Calu3 (cell line): ENCODE measurements around the gene LARP1B. TPM values are rescaled to one million over a fixed set of nuclear protein-coding genes. Genes with fewer than 3 reads are reported as not detected.

Experiments used
- BruUV-seq: library from RNA; stranded (reverse); fragments of 400-500 nt; replicated peaks from 2 replicates; lab custom pipeline; 2021; lab: Mats Ljungman, UMichigan
- CTCF ChIA-PET: fragments of 300-600 bp; sonication (Branson Sonifier 250); formaldehyde crosslinking; loops from one replicate; lab custom pipeline; 2022; ENCODE audit warnings: antibody characterized with exemption; lab: Charles Lee
- DNase-seq: peaks from one replicate; pipeline ENCODE4 v3.0.0; 2022
- H3K27ac Mint-ChIP-seq: one replicate; pipeline ENCODE4 v1.8.0; 2022; ENCODE audit warnings: mixed read lengths; ENCODE audit not compliant: unreplicated experiment
- H3K27me3 Mint-ChIP-seq: one replicate; pipeline ENCODE4 v1.8.0; 2022; ENCODE audit warnings: mixed read lengths; ENCODE audit not compliant: unreplicated experiment
- H3K36me3 Mint-ChIP-seq: one replicate; pipeline ENCODE4 v1.8.0; 2022; ENCODE audit warnings: mild to moderate bottlenecking, moderate library complexity, mixed read lengths; ENCODE audit not compliant: insufficient read depth, unreplicated experiment
- H3K4me1 Mint-ChIP-seq: one replicate; pipeline ENCODE4 v1.8.0; 2022; ENCODE audit warnings: mild to moderate bottlenecking, low read depth, mixed read lengths; ENCODE audit not compliant: unreplicated experiment
- H3K4me3 Mint-ChIP-seq: one replicate; pipeline ENCODE4 v1.8.0; 2022; ENCODE audit warnings: mild to moderate bottlenecking, low read depth, moderate library complexity, mixed read lengths; ENCODE audit not compliant: unreplicated experiment
- H3K9me3 Mint-ChIP-seq: one replicate; pipeline ENCODE4 v1.8.0; 2022; ENCODE audit warnings: low read depth, mixed read lengths; ENCODE audit not compliant: unreplicated experiment
- CTCF ChIP-seq: fragments of 200-600 bp; IDR thresholded peaks from one replicate; pipeline ENCODE4 v1.8.0; 2022; ENCODE audit warnings: antibody characterized with exemption; ENCODE audit not compliant: unreplicated experiment
- intact Hi-C: fragments of 100-400 bp; cut with micrococcal nuclease; formaldehyde crosslinking; loops from one replicate; pipeline ENCODE4 v1.10.0; 2022; ENCODE audit not compliant: unreplicated experiment
- total RNA-seq: library from RNA; stranded (reverse); gene quantifications from 2 replicates; pipeline ENCODE4 v1.2.3, GENCODE V29; 2022

The LARP1B gene
- total RNA-seq, 1 experiment from 2014 or later, result 19.7 TPM

DNA sequence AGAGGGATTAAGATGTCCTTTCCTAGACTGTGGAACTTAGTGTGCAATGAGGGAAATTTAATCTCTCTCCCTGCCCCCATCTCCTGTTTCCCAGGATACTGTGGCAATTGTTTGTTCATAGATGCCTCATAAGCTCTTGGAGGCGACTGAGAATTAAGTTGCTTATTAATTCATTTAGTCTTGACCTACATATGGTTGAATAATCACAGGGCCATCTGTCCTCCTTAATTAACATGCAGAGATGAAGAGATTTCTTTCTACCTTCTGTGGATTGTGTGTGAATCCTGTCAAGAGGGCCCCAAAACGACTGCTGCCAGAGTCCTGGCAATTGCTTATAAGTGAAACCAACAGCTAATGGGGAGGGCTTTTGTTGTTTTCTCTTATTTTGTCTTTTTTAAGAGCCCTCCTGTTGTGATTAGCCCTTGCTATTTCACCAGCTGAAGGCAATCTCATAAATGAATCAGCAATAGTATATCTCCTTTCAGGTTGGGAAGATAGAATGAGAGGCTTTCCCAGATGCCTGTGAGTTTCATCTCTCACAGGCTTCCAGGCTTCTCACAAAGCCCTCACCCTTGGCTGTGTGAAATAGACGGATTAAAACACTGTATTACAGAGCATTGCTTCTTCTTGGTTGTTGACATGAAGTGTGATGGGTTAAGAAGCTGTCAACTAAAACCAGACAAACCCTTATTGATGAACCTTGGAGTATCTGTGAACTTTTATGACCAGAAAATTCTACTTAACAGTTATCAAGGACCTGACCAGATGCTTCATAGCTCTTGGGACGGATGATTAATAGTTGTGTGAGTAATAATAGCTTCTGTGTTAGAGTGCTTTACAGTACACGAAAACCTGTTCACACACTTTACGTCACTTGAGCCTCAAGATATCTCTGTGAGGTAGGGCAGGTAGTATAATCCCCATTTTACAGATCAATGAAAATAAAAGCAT lies 168.0 kb downstream of the LARP1B start:
- CTCF ChIA-PET, result interaction anchor here (1.2 kb wide), 1 partner anchor 199 kb away, joined by 5 read pairs; no protein-coding TSS in a partner anchor
- H3K27ac Mint-ChIP-seq, result no peak overlapping the region

DNA sequence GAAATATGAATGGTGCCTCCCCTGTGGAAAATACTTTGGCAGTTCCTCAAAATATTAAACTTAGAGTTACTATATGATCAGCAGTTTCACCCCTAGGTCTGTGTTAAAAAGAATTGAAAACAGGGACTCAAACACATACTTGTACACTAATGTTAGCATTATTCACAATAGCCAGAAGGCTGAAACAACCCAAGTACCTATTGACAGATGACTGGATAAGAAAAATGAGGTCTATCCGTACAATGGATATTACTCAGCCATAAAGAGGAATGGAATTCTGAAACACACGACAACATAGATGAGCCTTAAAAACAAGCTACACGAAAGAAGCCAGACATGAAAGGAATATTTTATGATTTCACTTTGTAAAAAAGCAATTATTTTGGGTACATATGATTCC lies 171.6 kb downstream of the LARP1B start:
- H3K4me1 Mint-ChIP-seq, result peaks cover 16% of the 10 kb centered on the region
- DNase-seq, result no peak
- no TSS peak for BruUV-seq
- CTCF ChIA-PET, result no interaction called here
- no peaks in the 10 kb centered on the region for H3K27me3 Mint-ChIP-seq
- no peak overlapping the region for H3K27ac Mint-ChIP-seq
- no peaks in the 10 kb centered on the region for H3K36me3 Mint-ChIP-seq
- no peak for TF ChIP-seq CTCF
- H3K4me3 Mint-ChIP-seq, result no peak overlapping the region
- H3K9me3 Mint-ChIP-seq, result peaks cover 3% of the 10 kb centered on the region
- intact Hi-C loops, result no loop called here

More for the DNA sequence above, 168.0 kb downstream of the LARP1B start:
- intact Hi-C loops, result loop anchor here (10.0 kb wide), 1 partner anchor 126 kb away; no protein-coding TSS in a partner anchor
- Mint-ChIP-seq H3K27me3 (no peaks in the 10 kb centered on the region), H3K9me3 (no peaks in the 10 kb centered on the region), H3K4me3 (no peak overlapping the region), H3K36me3 (no peaks in the 10 kb centered on the region), H3K4me1 (peaks cover 19% of the 10 kb centered on the region)
- DNase-seq, result no peak
- BruUV-seq, result no TSS peak
- TF ChIP-seq CTCF, result no peak

GRCh38 chr4:128234836-128235235 lies 173.7 kb downstream of the LARP1B start:
- TF ChIP-seq CTCF, result no peak
- intact Hi-C loops, result no loop called here
- H3K36me3 Mint-ChIP-seq, result no peaks in the 10 kb centered on the region
- BruUV-seq, result no TSS peak
- no peak for DNase-seq
- H3K27me3 Mint-ChIP-seq, result no peaks in the 10 kb centered on the region
- no peak overlapping the region for H3K4me3 Mint-ChIP-seq
- peaks cover 3% of the 10 kb centered on the region for H3K9me3 Mint-ChIP-seq
- H3K4me1 Mint-ChIP-seq, result no peaks in the 10 kb centered on the region
- no peak overlapping the region for H3K27ac Mint-ChIP-seq
- CTCF ChIA-PET, result no interaction called here

DNA sequence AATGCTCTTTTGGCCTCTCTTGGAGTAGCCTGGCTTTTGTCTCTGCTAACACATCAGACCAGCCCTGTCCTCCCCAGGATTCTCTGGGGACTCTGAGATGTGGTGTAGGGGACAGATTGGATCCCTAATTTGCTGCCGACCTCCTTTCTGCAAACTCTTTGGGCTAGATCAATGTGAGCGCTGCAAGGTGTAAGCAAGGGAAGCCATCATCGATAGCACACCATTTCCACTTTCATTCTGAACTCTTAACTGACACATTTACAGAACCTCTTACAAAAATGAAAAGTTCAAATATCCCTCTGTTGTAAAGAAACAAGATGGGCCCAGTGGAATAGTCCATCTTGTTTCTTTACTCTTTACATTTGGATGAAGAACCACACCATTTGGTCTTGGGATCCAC lies 179.9 kb downstream of the LARP1B start:
- no peak for TF ChIP-seq CTCF
- Mint-ChIP-seq H3K4me3 (no peak overlapping the region), H3K27ac (no peak overlapping the region), H3K27me3 (no peaks in the 10 kb centered on the region), H3K36me3 (peaks cover 3% of the 10 kb centered on the region), H3K4me1 (no peaks in the 10 kb centered on the region), H3K9me3 (peaks cover 6% of the 10 kb centered on the region)
- intact Hi-C loops, result no loop called here
- CTCF ChIA-PET, result no interaction called here
- DNase-seq, result no peak
- no TSS peak for BruUV-seq
